GM18520 (cell line): ENCODE data around the gene RASA2.

Source experiments
- ATAC-seq: cut with Tn5 transposase; IDR thresholded peaks from one replicate; pipeline ENCODE4 v1.9.1; 2021; ENCODE audit not compliant: unreplicated experiment

The RASA2 gene

DNA sequence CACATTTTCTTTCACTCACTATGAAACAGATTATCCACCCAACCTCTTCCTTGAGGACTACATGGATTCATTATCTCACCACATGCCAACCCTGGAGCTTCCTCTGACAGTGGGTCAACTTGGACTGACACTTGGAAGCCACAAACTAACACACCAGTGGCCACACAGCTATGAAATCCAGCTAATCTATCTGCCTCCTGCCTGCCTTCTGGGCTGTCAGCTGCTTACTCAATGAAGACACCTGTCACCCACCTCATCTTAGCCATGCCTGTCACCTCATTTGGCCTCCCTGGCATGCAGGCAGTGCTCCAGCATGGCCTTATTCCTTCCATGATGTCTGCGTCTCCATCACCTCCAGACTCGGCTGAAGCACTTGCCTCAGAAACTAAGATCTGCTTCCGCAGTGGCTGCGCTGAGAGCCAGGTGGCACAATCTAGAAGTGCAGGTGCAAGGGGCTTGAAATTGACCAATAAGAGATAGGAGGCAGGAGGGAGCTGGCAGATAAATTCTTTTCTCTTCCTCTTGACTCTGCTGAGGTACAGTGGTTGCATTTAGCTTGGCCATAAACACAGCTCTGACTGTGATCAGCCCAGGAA, 146.1 kb downstream of the RASA2 start:
- ATAC-seq, result no peak

DNA sequence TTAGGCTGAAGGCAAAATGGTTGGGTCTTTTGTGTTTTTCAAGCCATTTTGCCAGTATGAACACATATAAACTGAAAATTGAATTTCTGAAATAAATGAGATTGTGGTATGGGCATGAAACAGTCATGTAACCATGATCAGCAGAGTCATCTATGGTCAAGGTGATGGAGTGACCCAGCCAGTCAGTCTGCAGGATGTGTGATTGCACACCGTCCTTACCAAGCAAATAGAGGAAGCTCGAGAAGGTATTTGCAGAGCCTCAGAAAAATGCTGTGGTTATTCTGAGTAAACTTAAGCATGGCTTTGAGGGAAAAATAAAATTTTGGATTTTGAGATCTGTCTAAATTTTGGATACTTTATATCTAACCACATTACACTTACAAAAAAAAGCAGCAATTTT, 155.4 kb downstream of the RASA2 start:
- no peak for ATAC-seq

DNA sequence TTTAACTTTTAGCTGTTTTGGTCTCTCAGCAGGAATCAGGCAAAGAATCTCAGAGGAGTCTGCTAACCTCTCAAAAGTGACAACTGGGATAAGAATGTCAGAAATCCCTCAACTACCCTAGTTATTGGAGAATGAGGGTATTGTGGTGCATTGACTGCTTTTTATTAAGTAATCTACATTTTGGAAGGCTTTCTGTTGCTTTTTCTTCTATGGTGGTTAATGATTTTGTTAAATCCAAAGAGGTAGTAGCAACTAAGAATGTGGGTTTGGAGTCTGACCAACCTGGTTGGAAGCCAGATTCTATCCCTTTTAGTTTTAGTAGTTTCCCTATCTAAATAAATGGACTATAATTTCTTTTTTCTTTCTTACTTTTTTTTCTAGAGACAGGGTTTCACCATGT, 156.6 kb downstream of the RASA2 start:
- no peak for ATAC-seq

DNA sequence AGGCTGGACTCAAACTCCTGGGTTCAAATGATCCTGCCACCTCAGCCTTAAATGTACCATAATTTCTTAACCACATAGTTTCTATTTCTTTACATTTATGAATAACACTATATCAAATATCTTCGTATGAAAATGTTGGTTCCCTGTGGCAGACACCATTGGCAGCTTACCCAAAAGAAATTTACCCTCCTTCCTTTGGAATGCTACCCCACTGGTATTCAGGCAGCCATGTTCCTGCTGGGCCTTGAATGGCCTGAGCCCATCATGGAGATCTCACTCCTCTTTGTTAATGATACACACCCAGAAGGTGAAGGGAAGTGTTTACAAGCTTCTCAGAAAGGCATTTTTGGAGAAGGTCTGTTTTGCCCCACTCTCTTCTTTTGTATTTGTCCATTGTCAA, 157.0 kb downstream of the RASA2 start:
- ATAC-seq, result no peak

DNA sequence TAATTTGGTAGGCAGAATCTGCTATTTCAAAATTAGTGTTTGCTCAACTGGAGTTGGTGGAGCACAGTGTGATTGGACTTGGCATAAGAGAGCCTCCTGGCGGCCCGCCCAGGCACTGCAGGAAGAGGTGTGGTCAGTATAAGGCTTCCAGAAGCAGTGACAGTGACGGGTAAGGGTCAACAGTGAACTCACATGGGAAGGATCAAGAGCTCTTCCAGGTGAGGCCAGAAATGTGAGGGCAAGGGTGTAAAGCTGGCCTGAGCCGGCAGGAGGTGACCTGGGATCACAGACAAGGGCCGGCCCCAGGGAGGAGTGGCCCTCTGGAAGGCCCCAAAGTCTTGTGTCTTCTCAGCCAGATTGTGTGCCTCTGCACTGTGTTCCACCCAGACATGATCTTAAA, 158.1 kb downstream of the RASA2 start:
- peak; percentile 58 for ATAC-seq

DNA sequence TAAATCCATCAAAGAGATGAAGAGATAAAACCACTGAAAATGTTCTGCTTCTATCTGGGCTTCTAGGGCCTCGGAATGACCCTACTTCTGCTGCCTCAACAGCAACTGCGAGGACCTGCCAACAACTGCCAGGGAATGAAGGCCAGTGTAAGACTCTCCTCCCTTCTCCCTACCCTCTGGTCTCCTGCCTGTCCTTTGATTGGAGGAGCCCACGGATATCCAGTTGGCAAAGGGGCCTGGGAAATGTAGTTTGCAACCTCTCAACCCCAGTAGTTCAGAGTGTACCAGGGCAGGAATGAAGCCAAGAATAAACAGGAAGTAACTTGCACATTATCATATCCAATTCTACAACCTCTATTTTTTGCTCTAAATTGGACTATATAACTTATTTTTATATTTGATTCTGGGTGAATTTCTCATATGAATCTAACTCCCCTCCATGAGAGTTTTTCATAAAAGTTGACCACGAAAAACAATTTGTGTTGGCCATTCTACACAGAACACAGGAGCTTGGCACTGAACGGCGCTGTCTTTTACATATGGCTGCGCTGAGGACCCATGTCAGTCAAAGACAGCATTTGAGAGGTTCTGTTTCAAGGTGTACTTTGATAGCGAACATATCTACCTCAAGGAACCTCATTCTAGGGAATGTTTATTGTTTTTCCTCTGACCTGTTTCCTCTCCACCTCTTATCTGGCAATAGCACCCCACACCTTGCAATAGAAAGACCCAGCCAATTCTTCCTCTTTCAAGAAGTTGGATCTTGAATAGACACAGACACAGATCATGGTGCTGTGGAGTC, 160.1 kb downstream of the RASA2 start:
- no peak for ATAC-seq

DNA sequence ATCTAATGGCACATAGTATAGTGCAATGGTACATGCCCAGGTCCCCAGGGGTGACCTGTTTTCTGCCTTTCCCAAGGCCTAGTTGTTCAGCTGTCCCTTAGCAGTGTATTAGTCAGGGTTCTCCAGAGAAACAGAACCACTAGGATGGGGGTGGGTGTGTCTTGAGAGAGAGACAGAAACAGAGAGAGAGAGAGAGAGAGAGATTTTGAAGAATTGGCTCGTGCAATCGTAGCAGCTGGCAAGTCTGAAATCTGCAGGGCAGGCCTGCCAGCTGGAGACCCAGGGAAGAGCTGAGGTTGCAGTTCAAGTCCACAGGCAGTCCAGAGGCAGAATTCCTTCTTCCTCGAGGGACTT, 160.7 kb downstream of the RASA2 start:
- no peak for ATAC-seq

DNA sequence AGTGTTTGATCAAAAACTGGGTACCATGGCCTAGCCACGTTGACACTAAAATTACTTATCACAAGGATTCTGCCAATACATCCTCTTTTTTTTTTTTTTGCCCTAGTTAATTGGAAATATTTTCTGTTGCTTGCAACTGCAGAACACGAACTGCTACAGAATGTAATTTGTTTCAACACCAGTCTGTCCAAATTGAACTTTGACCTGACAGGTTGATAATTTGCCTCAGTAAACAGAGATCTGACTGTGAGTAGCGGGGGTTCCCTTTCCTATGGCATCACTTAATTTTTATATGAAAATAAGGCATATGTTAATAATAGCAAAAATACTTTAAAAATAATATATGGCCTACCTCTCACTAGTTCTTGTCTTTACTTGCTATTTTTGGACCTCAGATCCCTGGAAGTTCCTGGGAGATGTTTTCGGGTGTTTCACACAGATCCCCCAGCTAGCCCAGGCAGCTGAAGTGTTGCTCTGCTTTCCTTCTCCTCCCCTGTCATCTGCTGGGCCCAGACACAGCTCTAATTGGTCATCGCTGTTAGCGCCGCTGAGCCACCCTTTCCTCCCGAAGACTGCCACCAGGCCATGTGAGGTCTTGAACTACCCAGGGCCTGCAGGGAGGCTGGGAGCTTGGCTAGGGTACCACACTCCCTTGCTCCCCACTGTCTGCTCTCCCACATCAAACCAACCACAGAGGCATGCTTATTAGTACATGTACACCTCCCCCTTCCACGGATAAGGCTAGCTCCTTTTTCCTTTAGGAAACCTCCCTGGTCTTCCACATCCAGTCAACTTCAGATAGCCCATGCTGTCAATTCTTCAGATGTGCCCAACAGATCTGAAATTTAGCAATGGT, 161.5 kb downstream of the RASA2 start:
- no peak for ATAC-seq

DNA sequence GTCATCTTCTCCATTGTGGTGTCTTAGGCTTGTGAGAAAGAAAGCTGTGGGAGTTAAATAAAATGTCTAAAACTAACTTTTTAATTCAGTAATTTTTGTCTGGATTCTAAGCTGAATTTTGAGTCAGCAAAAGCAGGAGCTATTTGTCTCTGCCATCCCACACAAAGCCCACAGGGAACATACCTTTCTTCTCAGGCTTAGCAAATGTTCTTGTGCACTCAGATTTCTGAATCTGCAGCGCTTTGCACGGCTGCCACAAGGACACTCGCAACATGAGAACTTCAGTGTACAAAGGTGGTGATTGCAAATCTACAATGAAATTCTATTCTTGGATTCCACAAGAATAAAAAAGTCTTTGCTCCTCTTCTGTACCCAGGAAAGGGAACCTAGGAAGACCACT, 163.0 kb downstream of the RASA2 start:
- no peak for ATAC-seq

DNA sequence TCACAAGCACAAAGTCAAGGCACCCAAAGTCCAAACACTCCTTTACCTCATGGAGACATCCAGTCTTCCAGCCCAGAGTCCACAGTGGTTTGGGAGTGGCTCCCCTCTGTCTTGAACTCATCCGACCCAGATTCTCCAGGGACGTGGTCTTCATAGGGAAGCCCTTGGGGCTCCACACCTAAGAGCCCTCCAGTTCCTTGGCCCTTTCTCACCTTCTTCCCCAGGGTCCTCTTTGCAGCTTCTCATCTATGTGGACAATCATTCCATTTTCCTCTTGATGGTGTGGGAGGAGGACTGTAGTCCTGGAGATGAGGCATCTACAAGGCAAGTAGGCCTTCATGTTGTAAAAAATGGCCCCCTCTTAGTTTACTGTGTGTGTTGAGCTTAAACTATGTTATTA, 164.0 kb downstream of the RASA2 start:
- no peak for ATAC-seq

DNA sequence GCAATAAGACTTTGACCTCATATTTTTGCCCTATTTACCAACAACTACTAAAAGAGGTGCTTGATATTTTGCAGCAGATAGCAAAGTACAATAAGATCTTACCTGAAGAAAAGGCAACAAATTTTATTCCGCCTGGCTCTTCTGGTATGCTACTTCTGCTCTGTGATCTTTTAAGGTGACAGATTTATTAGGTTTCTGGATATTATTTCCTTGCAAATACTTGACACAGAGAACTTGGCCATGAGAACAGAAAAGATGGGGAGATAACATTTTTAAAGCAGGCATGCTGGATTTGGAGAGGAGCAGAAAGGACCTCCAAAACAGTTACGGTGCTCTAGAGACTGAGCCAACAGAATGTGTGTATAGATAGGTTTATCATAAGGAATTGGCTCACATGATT, 164.6 kb downstream of the RASA2 start:
- no peak for ATAC-seq

DNA sequence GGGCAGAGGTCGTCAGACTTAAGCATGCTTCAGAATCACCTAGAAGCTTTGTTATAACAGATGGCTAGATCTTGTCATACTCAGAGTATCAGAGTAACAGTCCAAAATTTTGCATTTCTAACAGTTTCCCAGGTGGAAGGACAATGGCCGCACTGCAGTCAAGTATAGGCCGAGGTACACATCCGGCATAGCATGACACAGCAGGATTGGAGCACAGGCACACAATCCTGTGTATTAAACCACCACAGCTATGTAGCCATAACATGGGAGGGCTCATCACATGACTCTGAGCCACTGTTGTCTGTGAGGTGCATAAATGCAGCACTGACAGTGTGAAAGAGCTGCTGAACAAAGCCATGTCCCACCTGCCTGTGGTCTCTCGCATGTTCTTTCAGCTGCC, 165.5 kb downstream of the RASA2 start:
- no peak for ATAC-seq

DNA sequence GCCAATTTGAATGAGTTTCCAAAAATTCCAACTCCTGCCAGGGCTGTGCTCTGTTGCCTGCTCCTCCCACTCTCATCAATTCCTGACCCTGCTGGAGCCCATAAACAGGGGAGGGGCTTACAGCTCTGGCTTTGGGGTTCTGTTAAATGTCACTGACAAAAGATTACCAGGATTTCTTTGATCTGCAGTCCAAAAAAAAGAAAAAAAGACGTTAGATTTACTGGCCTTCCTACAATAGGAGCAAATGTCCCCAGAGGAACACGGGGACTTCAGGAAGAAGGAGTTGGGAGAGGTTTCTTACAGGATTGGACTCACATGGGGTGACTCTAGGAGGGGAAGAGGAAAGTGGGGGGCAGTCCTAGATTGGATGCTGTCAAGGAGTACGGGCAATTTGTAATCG, 167.0 kb downstream of the RASA2 start:
- no peak for ATAC-seq

DNA sequence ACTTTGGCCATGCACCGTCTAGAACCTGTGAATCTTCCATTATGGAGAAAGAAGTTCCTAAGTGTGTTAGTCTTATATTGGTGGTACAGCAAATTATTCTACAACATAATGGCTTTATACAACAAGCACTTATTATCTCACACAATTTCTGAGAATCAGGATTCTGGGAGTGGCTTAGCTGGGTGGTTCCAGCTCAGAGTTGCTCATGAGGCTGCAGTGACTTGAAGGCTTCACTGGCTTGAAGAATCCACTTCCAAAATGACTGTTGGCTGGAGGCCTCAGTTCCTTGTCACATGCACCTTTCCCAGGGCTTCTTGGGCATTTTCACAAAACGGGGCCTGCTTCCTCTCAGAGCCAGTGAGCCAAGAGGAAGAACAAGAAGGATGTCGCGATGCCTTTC, 169.0 kb downstream of the RASA2 start:
- no peak for ATAC-seq

DNA sequence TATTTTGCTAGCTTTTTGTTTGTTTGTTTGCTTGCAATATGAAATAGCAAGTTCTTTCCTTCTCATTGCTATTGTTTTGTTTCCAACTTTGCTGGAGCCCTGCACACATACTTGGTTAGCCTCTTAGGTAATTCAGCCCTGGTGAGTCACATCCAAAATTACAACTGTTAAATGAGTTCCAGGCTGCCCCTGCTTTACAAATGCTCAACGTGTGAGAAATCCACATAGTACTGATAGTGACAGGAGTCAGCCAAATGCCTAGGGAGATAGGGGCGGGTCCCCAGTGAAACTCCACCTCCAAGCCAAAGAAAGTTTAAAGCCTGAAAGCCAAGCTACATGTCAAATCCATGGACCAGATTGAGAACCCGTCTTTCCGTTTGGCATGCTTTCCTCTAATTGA, 169.9 kb downstream of the RASA2 start:
- ATAC-seq, result no peak

DNA sequence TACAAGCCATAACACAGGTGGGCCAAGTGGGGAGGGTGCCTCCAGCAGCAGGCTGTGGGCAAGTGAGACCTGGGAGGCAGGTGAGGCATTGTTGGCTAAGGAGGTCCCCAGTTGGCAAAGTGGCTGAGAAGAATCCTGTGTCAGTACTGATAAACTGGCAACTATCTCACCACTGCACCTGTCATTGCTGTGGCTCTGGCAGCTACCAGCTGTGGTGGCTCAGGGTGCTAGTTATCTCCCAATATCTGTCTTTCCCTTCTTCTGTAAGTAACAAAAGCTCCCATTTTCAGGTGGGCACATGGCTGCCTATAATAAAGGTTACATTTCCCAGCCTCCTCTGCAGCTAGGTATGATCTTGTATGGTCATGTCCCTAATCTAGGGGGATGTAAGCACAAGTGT, 170.7 kb downstream of the RASA2 start:
- no peak for ATAC-seq

DNA sequence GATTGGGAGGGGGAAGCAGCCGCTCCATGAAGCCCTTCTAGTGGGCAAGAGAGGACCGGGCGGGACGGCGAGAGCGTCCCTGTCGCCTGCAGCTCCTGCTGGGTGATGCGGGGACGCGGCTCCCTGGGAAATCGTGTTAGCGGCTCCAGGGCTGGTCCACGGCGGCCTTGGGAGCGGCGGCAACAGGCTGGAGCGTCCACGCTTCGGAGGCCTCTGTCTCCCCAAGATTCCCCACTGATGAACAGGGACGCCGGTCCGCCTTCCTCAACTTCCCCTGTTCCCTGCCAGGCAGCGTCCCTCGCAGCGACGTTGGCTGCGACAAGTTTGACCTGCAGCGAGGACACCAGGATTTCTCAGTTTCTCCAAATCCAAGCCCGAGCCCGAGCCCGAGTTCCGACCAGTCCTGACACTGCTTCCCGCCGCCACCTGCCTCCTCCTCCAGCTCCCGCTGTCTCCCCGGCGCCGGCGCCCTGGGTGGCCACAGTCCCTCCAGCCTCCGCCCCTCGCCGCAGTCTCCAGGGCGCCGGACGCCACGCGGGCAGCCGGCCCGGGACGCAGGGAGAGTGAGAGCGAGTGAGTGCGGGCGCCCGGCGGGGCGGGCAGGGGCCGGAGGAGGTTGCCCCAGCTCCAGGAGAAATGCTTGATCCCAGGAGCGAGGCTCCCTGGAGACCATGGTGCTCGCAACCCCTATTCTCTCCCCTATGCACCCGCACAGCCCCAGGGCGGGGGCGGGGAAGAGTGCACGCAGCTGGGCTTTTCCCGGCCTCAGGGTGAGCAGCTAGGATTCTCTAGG, 173.2 kb downstream of the RASA2 start:
- ATAC-seq, result no peak

DNA sequence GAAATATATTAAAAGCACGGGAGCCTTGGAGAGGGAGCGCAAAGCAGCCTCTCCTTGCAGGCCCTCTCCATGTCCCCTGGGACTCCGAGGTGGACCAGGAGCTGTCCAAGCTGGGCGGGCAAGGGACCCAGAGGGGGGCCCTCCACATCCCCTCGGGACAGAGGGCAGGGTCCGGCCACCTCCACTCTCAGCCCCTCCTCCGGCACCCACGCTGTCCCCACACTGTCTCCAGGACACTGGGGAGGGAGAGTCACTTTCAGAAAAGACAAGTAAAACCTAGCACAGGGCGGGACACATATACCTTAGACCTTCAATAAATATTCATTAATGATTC, 173.8 kb downstream of the RASA2 start:
- no peak for ATAC-seq

DNA sequence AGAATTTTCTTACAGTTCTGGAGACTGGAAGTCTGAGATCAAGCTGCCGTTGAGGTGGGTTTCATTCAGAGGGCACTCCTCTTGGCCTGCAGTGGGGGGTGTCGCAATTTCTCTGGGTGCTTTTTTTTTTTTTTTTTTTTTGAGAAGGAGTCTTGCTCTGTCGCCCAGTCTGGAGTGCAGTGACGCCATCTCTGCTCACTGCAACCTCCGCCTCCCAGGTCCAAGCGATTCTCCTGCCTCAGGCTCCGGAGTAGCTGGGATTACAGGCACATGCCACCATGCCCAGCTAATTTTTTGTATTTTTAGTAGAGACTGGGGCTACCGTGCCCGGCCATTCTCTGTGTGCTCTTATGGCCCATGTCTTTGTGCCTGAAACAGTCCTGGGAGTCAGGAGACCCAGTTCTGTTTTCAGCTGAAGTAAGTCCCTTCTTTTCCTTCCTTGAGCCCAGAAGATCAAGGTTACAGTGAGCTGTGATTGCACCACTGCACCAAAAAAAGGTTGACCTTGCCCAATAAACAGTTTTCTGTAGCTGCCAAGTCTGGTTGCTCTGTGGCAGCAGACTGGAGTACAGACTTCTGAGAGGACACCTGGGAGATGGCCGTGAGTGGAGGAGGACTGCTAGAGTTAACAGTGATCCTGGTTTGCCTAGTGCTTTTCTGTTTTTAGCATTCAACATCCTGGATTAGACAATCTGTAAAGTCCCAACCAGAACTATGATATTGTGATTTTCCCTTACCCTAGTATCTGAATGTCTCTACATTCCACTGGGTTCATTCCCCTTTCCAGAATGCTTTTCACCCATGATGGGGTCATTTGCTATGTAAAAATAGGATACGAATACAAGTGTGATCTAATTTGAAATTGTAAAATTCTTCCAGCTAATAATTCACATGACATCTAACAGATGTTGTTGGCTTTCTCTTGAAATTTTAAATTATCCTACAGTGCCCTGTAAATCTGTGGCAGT, 174.7 kb downstream of the RASA2 start:
- ATAC-seq, result no peak

DNA sequence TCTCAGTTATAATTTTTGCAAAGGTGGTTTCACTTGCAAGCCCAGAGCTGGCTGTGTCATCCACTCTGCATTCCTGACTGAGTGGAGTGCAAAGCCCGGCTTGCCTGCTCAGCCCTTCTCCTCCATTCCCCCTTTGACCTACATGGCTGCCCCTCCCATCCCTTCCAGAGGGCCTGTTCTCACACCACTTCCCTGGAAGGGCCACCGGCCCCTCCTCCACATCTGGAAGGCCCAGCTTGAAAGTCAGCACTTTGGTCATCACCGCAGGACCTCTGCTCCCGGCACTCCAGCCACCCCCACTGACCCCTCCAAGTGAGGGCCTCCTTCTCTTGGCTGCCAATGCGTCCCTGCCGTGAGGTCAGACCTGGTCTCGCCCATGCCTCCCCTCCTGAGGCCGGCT, 177.2 kb downstream of the RASA2 start:
- ATAC-seq, result no peak
